ENCODE results near the gene DNASE1. TPM values are rescaled to one million over a fixed set of nuclear protein-coding genes. Genes with fewer than 3 reads are reported as not detected.

Gene DNASE1
- polyA plus RNA-seq, 1 of the 3 experiments (the other 2 are of a cell fraction) = 19.8 TPM

GRCh38 chr16:3645504-3646347 is 8.8 kb upstream of the DNASE1 start:
- Histone ChIP-seq H3K4me1 (ENCODE audit: control insufficient read depth in 1 of 2, insufficient read depth in 2 of 2, low read depth in 1 of 2, low read length in 1 of 2) (peaks cover 0 to 24% of the 10 kb centered on the region in 2 experiments; a peak in 1 of 4 replicates), H3K9me2 (no peaks in the 10 kb centered on the region), H3K36me3 (replicated peaks in 1 of 2; ENCODE audit: control insufficient read depth in 1 of 2, insufficient read depth in 2 of 2, low read length in 1 of 2) (peaks cover 0 to 2% of the 10 kb centered on the region in 2 experiments), H3K27ac (ENCODE audit: low read depth in 2 of 2, low read length in 1 of 2) (no peak overlapping the region), H3K4me2 (no peak overlapping the region), H3K9me3 (no peaks in the 10 kb centered on the region), H3K4me3 (ENCODE audit: low read depth in 2 of 2, low read length in 1 of 2) (no peak overlapping the region), H2AFZ (ENCODE audit: low read depth) (no peak overlapping the region), H3K27me3 (ENCODE audit: insufficient read depth) (no peaks in the 10 kb centered on the region), H3K79me2 (ENCODE audit: insufficient read depth) (no peaks in the 10 kb centered on the region), H3F3A (replicated peaks; ENCODE audit: insufficient read depth) (no peaks in the 10 kb centered on the region), H4K20me1 (ENCODE audit: insufficient read depth) (no peaks in the 10 kb centered on the region), H3K9ac (no peak overlapping the region)
- ChIA-PET POLR2A (no interaction called here), CTCF (no interaction called here)
- WGBS (ENCODE audit: low lambda C conversion rate) = 87% methylated on average over 16 of the region's 19 CpGs
- TF ChIP-seq EZH2phosphoT487 (IDR thresholded peaks at IDR 0.05; ENCODE audit: borderline replicate concordance, low read depth) (no peak), CTCF (IDR thresholded peaks at IDR 0.05) (no peak), FOXJ3 (CRISPR knock-in tag; IDR thresholded peaks at IDR 0.05) (no peak), ELF1 (IDR thresholded peaks at IDR 0.05) (no peak), FOSL2 (IDR thresholded peaks at IDR 0.05; ENCODE audit: borderline replicate concordance, low read depth) (no peak), RCOR1 (IDR thresholded peaks at IDR 0.05; ENCODE audit: low read length) (no peak), MAX (IDR thresholded peaks at IDR 0.05; ENCODE audit: low read depth) (no peak), SMC3 (IDR thresholded peaks at IDR 0.05; ENCODE audit: low read depth, low read length) (no peak), GABPA (IDR thresholded peaks at IDR 0.05; ENCODE audit: low read depth) (no peak), TEAD4 (IDR thresholded peaks at IDR 0.05; ENCODE audit: borderline replicate concordance, insufficient read depth) (no peak), IRF3 (IDR thresholded peaks at IDR 0.05; ENCODE audit: low read depth, low read length) (no peak), SIN3A (IDR thresholded peaks at IDR 0.05; ENCODE audit: borderline replicate concordance, low read depth, low read length) (no peak), TAF1 (IDR thresholded peaks at IDR 0.05; ENCODE audit: borderline replicate concordance, low read depth, low read length) (no peak), NFIC (IDR thresholded peaks at IDR 0.05; ENCODE audit: borderline replicate concordance) (no peak), YY1 (IDR thresholded peaks at IDR 0.05; ENCODE audit: low read depth) (no peak), TCF12 (IDR thresholded peaks at IDR 0.05) (no peak), POLR2AphosphoS5 (IDR thresholded peaks at IDR 0.05; ENCODE audit: low read depth, low read length) (no peak), RFX5 (IDR thresholded peaks at IDR 0.05; ENCODE audit: low read length) (no peak), PBX3 (IDR thresholded peaks at IDR 0.05) (no peak), EP300 (IDR thresholded peaks at IDR 0.05; ENCODE audit: borderline replicate concordance in 1 of 2, low read depth in 1 of 2, low read length in 1 of 2) (no peak)
- DNase-seq = no peak

Data from SK-N-SH (cell line).